Endothelial cell of umbilical vein (primary cell): ENCODE results near the gene COBLL1. TPM values are rescaled to one million over a fixed set of nuclear protein-coding genes. Genes with fewer than 3 reads are reported as not detected.

Experiments used
- BruUV-seq: library from RNA; stranded (reverse); fragments of 400-500 nt; replicated peaks from 2 replicates; lab custom pipeline; 2021; lab: Mats Ljungman, UMichigan
- CTCF ChIA-PET: fragments of 300-600, 350-600 bp; sonication (Branson Sonifier 250); formaldehyde crosslinking; loops from one replicate; lab custom pipeline; 2021; ENCODE audit warnings: antibody characterized with exemption, inconsistent platforms; lab: Charles Lee
- POLR2A ChIA-PET: fragments of 300-600, 350-600 bp; sonication (Branson Sonifier 250); formaldehyde crosslinking; loops from one replicate; lab custom pipeline; 2021; ENCODE audit warnings: antibody characterized with exemption, inconsistent platforms; lab: Charles Lee
- DNase-seq: peaks from one replicate; pipeline ENCODE4 v3.0.0-alpha.2; 2011; ENCODE audit warnings: low read depth, low spot score
- FAIRE-seq: peaks from 2 replicates; lab custom pipeline; 2011; peaks lifted over from hg19 to GRCh38; lab: Jason Lieb, UNC
- H2AFZ ChIP-seq: 2 replicates; pipeline ENCODE4 v1.6.0; 2012; ENCODE audit warnings: low read depth, low read length, control low read depth, inconsistent platforms
- H3K27ac ChIP-seq: 2 replicates; pipeline ENCODE4 v1.5.1; 2011; ENCODE audit warnings: low read depth, mild to moderate bottlenecking, control low read depth, low read length, moderate library complexity; ENCODE audit not compliant: insufficient read depth
- H3K27me3 ChIP-seq, 2 experiments: 2 replicates each; pipeline versions ENCODE4 v1.6.0 to v1.6.1; 2011; ENCODE audit warnings: low read length in 2 of 2, mixed read lengths in 1 of 2; ENCODE audit not compliant: control insufficient read depth in 2 of 2, insufficient read depth in 2 of 2
- H3K36me3 ChIP-seq, 2 experiments: 2 replicates in 1 of 2; 3 replicates in 1 of 2; pipeline ENCODE4 v1.5.1; 2011; ENCODE audit warnings: low read length in 2 of 2, mild to moderate bottlenecking in 1 of 2, moderate library complexity in 1 of 2; ENCODE audit not compliant: control insufficient read depth in 2 of 2, insufficient read depth in 2 of 2; ENCODE audit errors: extremely low read depth in 1 of 2
- H3K4me1 ChIP-seq: 3 replicates; pipeline ENCODE4 v1.5.1; 2011; ENCODE audit warnings: mild to moderate bottlenecking, low read length; ENCODE audit not compliant: control insufficient read depth, insufficient read depth; ENCODE audit errors: extremely low read depth
- H3K4me2 ChIP-seq: 2 replicates; pipeline ENCODE4 v1.6.1; 2011; ENCODE audit warnings: low read length, control low read depth, mixed read lengths; ENCODE audit not compliant: insufficient read depth
- H3K4me3 ChIP-seq, 3 experiments: fragments of 200-600 bp in 1 of 3; sonication (generic), shearing (Covaris generic) in 1 of 3; replicated peaks in 1 of 3; 2 replicates each; pipeline ENCODE4 v1.5.1; 2011 to 2016; ENCODE audit warnings: control low read depth in 3 of 3, low read length in 3 of 3, mild to moderate bottlenecking in 2 of 3, inconsistent platforms in 1 of 3, low read depth in 1 of 3, moderate library complexity in 1 of 3; ENCODE audit not compliant: insufficient read depth in 1 of 3
- H3K79me2 ChIP-seq: 2 replicates; pipeline ENCODE4 v1.6.0; 2012; ENCODE audit warnings: low read length, inconsistent platforms; ENCODE audit not compliant: control insufficient read depth, insufficient read depth
- H3K9ac ChIP-seq: replicated peaks from 2 replicates; pipeline ENCODE3; 2011; ENCODE audit warnings: low read length, control low read depth; ENCODE audit not compliant: insufficient read depth; ENCODE audit errors: extremely low read depth
- H3K9me1 ChIP-seq: replicated peaks from 3 replicates; pipeline ENCODE4 v1.6.0; 2011; ENCODE audit warnings: mild to moderate bottlenecking, low read length; ENCODE audit not compliant: control insufficient read depth, insufficient read depth; ENCODE audit errors: extremely low read depth
- H3K9me3 ChIP-seq: replicated peaks from 2 replicates; pipeline ENCODE4 v1.5.1; 2012; ENCODE audit warnings: low read length, inconsistent platforms; ENCODE audit not compliant: control insufficient read depth, insufficient read depth
- H4K20me1 ChIP-seq: replicated peaks from 2 replicates; pipeline ENCODE3; 2011; ENCODE audit warnings: mild to moderate bottlenecking, low read length; ENCODE audit not compliant: control insufficient read depth, insufficient read depth; ENCODE audit errors: extremely low read depth
- CTCF ChIP-seq, 2 donors: IDR thresholded peaks; 1 replicate in 1 of 2; 2 replicates in 1 of 2; pipeline ENCODE4 v1.5.1; 2011; ENCODE audit warnings: low read length in 2 of 2, mild to moderate bottlenecking in 2 of 2, moderate library complexity in 2 of 2, control low read depth in 1 of 2, inconsistent platforms in 1 of 2, low read depth in 1 of 2; ENCODE audit not compliant: insufficient read depth in 1 of 2; ENCODE audit errors: extremely low read depth in 1 of 2
- EZH2 ChIP-seq: IDR thresholded peaks from 2 replicates; pipeline ENCODE4 v1.6.1; 2012; ENCODE audit warnings: borderline replicate concordance, low read depth, mild to moderate bottlenecking, moderate library complexity, low read length, inconsistent platforms; ENCODE audit not compliant: severe bottlenecking
- FOS ChIP-seq: IDR thresholded peaks from 2 replicates; pipeline ENCODE4 v1.6.1; 2011; ENCODE audit warnings: mild to moderate bottlenecking, low read length, moderate library complexity, borderline replicate concordance; ENCODE audit not compliant: insufficient read depth
- GATA2 ChIP-seq: IDR thresholded peaks from 2 replicates; pipeline ENCODE4 v1.7.0; 2011; ENCODE audit warnings: low read depth, mild to moderate bottlenecking, moderate library complexity, mixed read lengths, low read length; ENCODE audit not compliant: insufficient read length, insufficient read depth
- JUN ChIP-seq: IDR thresholded peaks from 2 replicates; pipeline ENCODE4 v1.6.1; 2011; ENCODE audit warnings: borderline replicate concordance, low read depth; ENCODE audit not compliant: insufficient read length, insufficient read depth
- MAX ChIP-seq: IDR thresholded peaks from 2 replicates; pipeline ENCODE4 v1.6.1; 2011; ENCODE audit not compliant: insufficient read depth, insufficient read length
- MYC ChIP-seq: IDR thresholded peaks from one replicate; pipeline ENCODE4 v1.6.1; 2011; ENCODE audit warnings: mild to moderate bottlenecking, low read depth, low read length
- POLR2A ChIP-seq: IDR thresholded peaks from 2 replicates; pipeline ENCODE4 v1.6.1; 2012; ENCODE audit warnings: low read depth, mild to moderate bottlenecking, control low read depth, low read length
- POLR2AphosphoS5 ChIP-seq: IDR thresholded peaks from 2 replicates; pipeline ENCODE4 v1.6.1; 2012; ENCODE audit warnings: low read depth, mild to moderate bottlenecking, control low read depth, low read length, moderate library complexity; ENCODE audit not compliant: insufficient read depth
- dilution Hi-C: fragments of 300-500 bp; cut with MboI; formaldehyde crosslinking; loops from one replicate; pipeline ENCODE4 v1.15.0; 2019; ENCODE audit warnings: low sequenced_read_pairs; ENCODE audit not compliant: extremely low pct_ligation_motif_present
- intact Hi-C: fragments of 100-400 bp; cut with micrococcal nuclease; formaldehyde crosslinking; loops from one replicate; pipeline ENCODE4 v1.10.0; 2022
- polyA plus RNA-seq, 4 experiments: library from polyadenylated mRNA; depleted of rRNA in 3 of 4; stranded (reverse) in 3 of 4; unstranded in 1 of 4; fragments of >200 nt; gene quantifications; 2 replicates each; pipeline versions ENCODE4 v1.2.1 to v1.2.3, GENCODE V29; 2011 to 2012; ENCODE audit warnings: missing spikeins in 1 of 4
- total RNA-seq: library from RNA; stranded (reverse); gene quantifications from 2 replicates; pipeline ENCODE4 v1.2.3, GENCODE V29; 2021

Gene COBLL1
- total and polyA plus RNA-seq, 2 donors (not counting 3 experiments of a cell fraction or from before 2014, with no cell fraction given) = 9.1 to 38.4 TPM

GRCh38 chr2:164843346-164843911 is 1.8 kb upstream of the COBLL1 start:
- dilution Hi-C loops (no loop called here), intact Hi-C loops (loop anchor here (5.0 kb wide), 2 partner anchors 54 to 149 kb away; no protein-coding TSS in a partner anchor)
- Histone ChIP-seq H3K9ac (no peak overlapping the region), H3K9me1 (no peaks in the 10 kb centered on the region), H3K36me3 (no peaks in the 10 kb centered on the region), H3K4me3 (no peak overlapping the region), H2AFZ (no peak overlapping the region), H3K79me2 (no peaks in the 10 kb centered on the region), H3K27me3 (no peaks in the 10 kb centered on the region), H3K9me3 (no peaks in the 10 kb centered on the region), H3K4me2 (no peak overlapping the region), H3K27ac (no peak overlapping the region), H4K20me1 (no peaks in the 10 kb centered on the region), H3K4me1 (peaks cover 19% of the 10 kb centered on the region)
- FAIRE-seq (no peak), DNase-seq (no peak)
- ChIA-PET POLR2A (no interaction called here), CTCF (interaction anchor here (0.6 to 1.6 kb wide), 5 partner anchors 32 to 252 kb away, joined by 3 to 5 read pairs (median 3); no protein-coding TSS in a partner anchor)
- no TSS peak for BruUV-seq
- TF ChIP-seq MYC (no peak), POLR2A (no peak), POLR2AphosphoS5 (no peak), GATA2 (no peak), FOS (no peak), EZH2 (no peak), MAX (no peak), JUN (no peak), CTCF (IDR thresholded peaks at IDR 0.05; ENCODE audit: extremely low read depth in 1 of 2, insufficient read depth in 1 of 2, low read depth in 1 of 2, low read length in 2 of 2) (no peak)
